Tibial artery (tissue), 4 donors: ENCODE measurements around the gene SRP68.

Source experiments
- DNase-seq, 2 donors: peaks; one replicate each; pipeline ENCODE4 v3.0.0-alpha.2; 2019
- H3K27ac ChIP-seq, 2 donors: fragments of 200-600 bp; sonication (generic) in 1 of 2; 1 replicate in 1 of 2; 2 replicates in 1 of 2; pipeline ENCODE4 v1.5.1; 2018 to 2019; ENCODE audit warnings: mild to moderate bottlenecking in 1 of 2
- H3K27me3 ChIP-seq, 2 donors: fragments of 200-600 bp; sonication (generic) in 1 of 2; one replicate each; pipeline versions ENCODE4 v1.5.1 to v1.6.0; 2016 to 2019
- H3K36me3 ChIP-seq, 3 donors: fragments of 200-600 bp; sonication (generic) in 2 of 3; one replicate each; pipeline ENCODE4 v1.5.1; 2016 to 2019; ENCODE audit warnings: mild to moderate bottlenecking in 2 of 3
- H3K4me1 ChIP-seq, 4 donors: fragments of 200-600 bp; sonication (generic) in 2 of 4; 1 replicate in 3 of 4; 2 replicates in 1 of 4; pipeline ENCODE4 v1.5.1; 2016 to 2019
- H3K4me3 ChIP-seq, 2 donors: fragments of 200-600 bp; sonication (generic) in 1 of 2; 1 replicate in 1 of 2; 2 replicates in 1 of 2; pipeline ENCODE4 v1.5.1; 2018 to 2019; ENCODE audit warnings: mild to moderate bottlenecking in 2 of 2
- H3K9me3 ChIP-seq, 3 donors: fragments of 200-600 bp; sonication (generic) in 1 of 3; one replicate each; pipeline ENCODE4 v1.5.1; 2016 to 2019
- intact Hi-C: fragments of 100-400 bp; cut with DNase I; formaldehyde crosslinking; loops from one replicate; pipeline ENCODE4 v1.15.0; 2023; ENCODE audit warnings: low total_unique reads
- TF ChIP-seq, protein P1 (sequence below), 2 experiments: fragments of 200-600 bp in 1 of 2; fragments of 450-650 bp in 1 of 2; IDR thresholded peaks; one replicate each; pipeline ENCODE4 v1.5.1; 2017 to 2019; ENCODE audit warnings: antibody characterized with exemption in 2 of 2, mild to moderate bottlenecking in 1 of 2, moderate library complexity in 1 of 2

Gene SRP68

DNA sequence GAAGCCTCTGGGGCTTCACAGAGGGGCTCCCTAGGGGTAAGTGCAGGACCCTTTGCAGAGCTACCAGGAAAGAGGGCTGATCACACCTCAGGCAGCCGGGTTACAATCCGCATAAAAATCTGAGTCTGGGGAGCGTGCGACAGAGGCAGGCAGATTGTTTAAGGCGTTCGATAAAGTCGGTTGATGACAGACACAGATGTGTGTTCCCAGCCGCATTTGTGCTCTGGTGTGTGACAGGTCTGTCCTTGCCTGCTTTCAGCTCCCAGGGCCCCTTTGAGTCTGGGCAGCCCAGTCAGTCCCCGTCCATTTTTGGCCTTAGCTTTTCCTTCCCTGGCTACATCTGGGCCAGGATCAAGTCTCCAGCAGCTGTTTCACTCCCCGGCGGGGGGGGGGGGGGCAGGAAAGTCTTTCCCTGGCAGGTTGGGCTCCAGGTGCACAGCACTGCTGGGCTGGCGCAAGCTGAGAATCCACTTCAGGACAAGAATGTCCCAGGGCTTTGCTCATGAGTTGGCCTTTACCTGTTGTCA lies 5.3 kb upstream of the SRP68 start:
- Histone ChIP-seq H3K36me3 (peaks cover 0 to 7% (median 0%) of the 10 kb centered on the region in 3 donors), H3K9me3 (no peaks in the 10 kb centered on the region), H3K27ac (no peak overlapping the region), H3K4me1 (peaks cover 0 to 52% (median 34%) of the 10 kb centered on the region in 4 donors), H3K27me3 (peaks cover 12 to 74% of the 10 kb centered on the region in 2 donors), H3K4me3 (no peak overlapping the region)
- DNase-seq: no peak
- TF ChIP-seq, protein P1, sequence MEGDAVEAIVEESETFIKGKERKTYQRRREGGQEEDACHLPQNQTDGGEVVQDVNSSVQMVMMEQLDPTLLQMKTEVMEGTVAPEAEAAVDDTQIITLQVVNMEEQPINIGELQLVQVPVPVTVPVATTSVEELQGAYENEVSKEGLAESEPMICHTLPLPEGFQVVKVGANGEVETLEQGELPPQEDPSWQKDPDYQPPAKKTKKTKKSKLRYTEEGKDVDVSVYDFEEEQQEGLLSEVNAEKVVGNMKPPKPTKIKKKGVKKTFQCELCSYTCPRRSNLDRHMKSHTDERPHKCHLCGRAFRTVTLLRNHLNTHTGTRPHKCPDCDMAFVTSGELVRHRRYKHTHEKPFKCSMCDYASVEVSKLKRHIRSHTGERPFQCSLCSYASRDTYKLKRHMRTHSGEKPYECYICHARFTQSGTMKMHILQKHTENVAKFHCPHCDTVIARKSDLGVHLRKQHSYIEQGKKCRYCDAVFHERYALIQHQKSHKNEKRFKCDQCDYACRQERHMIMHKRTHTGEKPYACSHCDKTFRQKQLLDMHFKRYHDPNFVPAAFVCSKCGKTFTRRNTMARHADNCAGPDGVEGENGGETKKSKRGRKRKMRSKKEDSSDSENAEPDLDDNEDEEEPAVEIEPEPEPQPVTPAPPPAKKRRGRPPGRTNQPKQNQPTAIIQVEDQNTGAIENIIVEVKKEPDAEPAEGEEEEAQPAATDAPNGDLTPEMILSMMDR (IDR thresholded peaks at IDR 0.05): no peak
- intact Hi-C loops: no loop called here

DNA sequence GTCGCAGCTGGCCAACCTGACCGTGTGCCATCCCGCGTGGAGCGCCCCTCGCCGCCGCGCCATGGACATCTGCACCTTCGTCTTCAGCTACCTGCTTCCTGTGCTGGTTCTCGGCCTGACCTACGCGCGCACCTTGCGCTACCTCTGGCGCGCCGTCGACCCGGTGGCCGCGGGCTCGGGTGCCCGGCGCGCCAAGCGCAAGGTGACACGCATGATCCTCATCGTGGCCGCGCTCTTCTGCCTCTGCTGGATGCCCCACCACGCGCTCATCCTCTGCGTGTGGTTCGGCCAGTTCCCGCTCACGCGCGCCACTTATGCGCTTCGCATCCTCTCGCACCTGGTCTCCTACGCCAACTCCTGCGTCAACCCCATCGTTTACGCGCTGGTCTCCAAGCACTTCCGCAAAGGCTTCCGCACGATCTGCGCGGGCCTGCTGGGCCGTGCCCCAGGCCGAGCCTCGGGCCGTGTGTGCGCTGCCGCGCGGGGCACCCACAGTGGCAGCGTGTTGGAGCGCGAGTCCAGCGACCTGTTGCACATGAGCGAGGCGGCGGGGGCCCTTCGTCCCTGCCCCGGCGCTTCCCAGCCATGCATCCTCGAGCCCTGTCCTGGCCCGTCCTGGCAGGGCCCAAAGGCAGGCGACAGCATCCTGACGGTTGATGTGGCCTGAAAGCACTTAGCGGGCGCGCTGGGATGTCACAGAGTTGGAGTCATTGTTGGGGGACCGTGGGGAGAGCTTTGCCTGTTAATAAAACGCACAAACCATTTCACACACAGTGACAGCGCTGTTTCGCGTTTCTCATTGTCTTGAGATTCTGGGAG lies 4.7 kb upstream of the SRP68 start:
- Histone ChIP-seq H3K4me3 (no peak overlapping the region), H3K4me1 (peaks cover 0 to 52% (median 35%) of the 10 kb centered on the region in 4 donors), H3K36me3 (no peaks in the 10 kb centered on the region), H3K27me3 (peaks cover 12 to 74% of the 10 kb centered on the region in 2 donors), H3K9me3 (no peaks in the 10 kb centered on the region), H3K27ac (no peak overlapping the region)
- peak in 1 of 2 donors; percentile 60 for DNase-seq
- intact Hi-C loops: no loop called here
- TF ChIP-seq, protein P1 (IDR thresholded peaks at IDR 0.05): no peak

DNA sequence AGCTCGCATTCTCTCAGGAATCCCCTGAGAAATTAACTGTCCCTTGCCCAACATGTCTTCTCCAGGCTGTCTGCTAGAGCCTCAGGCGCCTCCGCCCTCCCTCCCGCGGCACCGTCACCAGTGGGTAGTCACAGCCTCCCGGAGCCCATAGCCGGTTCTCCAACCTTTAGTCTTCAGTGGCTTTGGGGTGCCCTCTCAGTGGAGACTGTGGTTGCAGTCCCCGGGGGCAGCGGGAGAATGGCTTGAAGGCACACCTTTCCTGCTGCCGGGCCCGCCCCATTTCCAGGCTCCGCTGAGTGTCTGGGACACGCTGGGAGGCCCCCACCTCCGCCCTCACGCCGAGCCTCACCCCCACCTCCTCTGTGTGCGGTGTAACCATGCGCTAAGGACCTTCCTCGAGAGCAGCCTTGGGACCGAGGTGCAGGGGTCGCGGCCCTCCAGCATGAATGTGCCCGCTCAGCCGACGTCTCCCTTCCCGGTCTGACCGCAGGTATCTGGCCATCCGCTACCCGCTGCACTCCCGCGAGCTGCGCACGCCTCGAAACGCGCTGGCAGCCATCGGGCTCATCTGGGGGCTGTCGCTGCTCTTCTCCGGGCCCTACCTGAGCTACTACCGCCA lies 3.9 kb upstream of the SRP68 start:
- H3K27me3 ChIP-seq: peaks cover 12 to 74% of the 10 kb centered on the region in 2 donors
- no peak overlapping the region for H3K4me3 ChIP-seq
- H3K27ac ChIP-seq: no peak overlapping the region
- peak in 1 of 2 donors; percentile 55 for DNase-seq
- no peaks in the 10 kb centered on the region for H3K36me3 ChIP-seq
- intact Hi-C loops: no loop called here
- TF ChIP-seq, protein P1 (IDR thresholded peaks at IDR 0.05): no peak
- H3K4me1 ChIP-seq: peaks cover 0 to 58% (median 38%) of the 10 kb centered on the region in 4 donors
- no peaks in the 10 kb centered on the region for H3K9me3 ChIP-seq

DNA sequence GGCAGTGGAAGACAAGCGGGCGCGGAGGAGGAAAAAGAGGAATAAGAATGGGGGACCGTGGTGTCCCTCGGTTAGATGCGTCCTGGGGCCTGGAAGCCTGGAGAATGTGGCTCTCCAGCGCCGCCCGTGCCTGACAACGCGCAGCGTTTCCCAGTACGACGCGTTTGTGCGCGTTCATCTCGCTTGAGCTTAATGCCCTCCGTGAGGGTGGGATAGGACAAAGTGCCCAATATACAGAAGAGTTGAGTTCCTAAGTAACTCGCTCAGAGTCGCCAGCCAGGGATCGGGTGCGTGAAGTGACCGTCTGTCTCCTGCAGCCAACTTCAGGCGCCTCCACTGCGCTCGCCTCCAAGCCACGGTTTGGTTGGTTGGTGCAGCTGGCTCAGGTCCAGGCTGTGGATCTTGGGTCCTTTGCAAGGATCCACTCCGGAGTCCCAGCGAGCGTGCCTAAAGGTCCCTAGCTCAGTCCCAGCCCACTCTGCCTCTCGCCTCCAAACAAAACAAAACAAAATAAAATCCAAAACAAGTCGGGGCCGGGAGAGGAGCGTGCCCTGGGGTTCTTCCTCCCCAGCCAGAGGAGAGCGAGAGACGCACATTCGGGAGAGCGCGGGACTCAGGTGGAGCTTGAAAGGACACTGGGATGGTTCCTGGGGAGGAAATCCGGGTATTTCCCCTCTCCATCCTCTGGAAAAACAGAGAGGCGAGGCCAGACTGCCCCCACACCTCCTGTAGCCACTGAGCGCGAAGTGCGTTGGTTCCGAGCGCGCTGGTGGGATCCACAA lies 3.2 kb upstream of the SRP68 start:
- TF ChIP-seq, protein P1 (IDR thresholded peaks at IDR 0.05): no peak
- Histone ChIP-seq H3K4me1 (peaks cover 0 to 63% (median 44%) of the 10 kb centered on the region in 4 donors), H3K4me3 (no peak overlapping the region)

More for the DNA sequence above, 3.2 kb upstream of the SRP68 start:
- no peaks in the 10 kb centered on the region for H3K36me3 ChIP-seq
- no peak overlapping the region for H3K27ac ChIP-seq
- intact Hi-C loops: no loop called here
- DNase-seq: no peak
- H3K9me3 ChIP-seq: no peaks in the 10 kb centered on the region
- peaks cover 12 to 73% of the 10 kb centered on the region in 2 donors for H3K27me3 ChIP-seq
